SK-N-MC (cell line): ENCODE results near the gene DSTN.

ENCODE experiments used
- EZH2 ChIP-seq: fragments of 200-600 bp; sonication (generic); IDR thresholded peaks from one replicate; pipeline ENCODE4 v1.6.1; 2017; ENCODE audit warnings: antibody characterized with exemption
- FOXP2 ChIP-seq: optimal IDR thresholded peaks from 2 replicates; pipeline ENCODE3; 2011; ENCODE audit warnings: mild to moderate bottlenecking, moderate library complexity; ENCODE audit not compliant: insufficient read depth; ENCODE audit errors: extremely low read length, control extremely low read depth
- POLR2AphosphoS5 ChIP-seq: IDR thresholded peaks from 2 replicates; pipeline ENCODE4 v1.6.1; 2012; ENCODE audit warnings: mild to moderate bottlenecking, low read depth, low read length, borderline replicate concordance

DNA sequence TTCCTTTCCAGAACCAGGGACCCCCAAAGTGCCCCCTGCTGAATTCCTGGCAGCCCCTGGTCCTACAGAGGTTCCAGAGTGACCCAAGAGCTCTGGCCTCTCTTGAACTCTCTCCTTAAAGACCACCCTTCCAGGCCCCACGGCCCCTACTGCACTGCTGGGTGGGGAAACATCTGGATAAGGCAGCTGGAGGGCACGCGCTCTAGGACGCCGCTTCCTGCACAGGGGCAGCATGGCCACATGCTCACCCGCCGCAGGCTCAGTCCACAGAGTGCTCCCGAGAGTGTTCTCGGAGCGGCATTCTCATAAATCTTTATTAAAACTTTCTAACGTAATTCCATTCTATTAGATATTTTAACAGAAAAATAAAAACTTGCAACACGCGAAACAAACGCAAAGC, 75.1 kb downstream of the DSTN start:
- TF ChIP-seq EZH2 = no peak
- no peak for TF ChIP-seq POLR2AphosphoS5
- no peak for TF ChIP-seq FOXP2
